Endothelial cell of umbilical vein (primary cell): Measurements from ENCODE around the gene ZMIZ1. TPM values are rescaled to one million over a fixed set of nuclear protein-coding genes. Genes with fewer than 3 reads are reported as not detected.

Source experiments
- BruUV-seq: library from RNA; stranded (reverse); fragments of 400-500 nt; replicated peaks from 2 replicates; lab custom pipeline; 2021; lab: Mats Ljungman, UMichigan
- CTCF ChIA-PET: fragments of 300-600, 350-600 bp; sonication (Branson Sonifier 250); formaldehyde crosslinking; loops from one replicate; lab custom pipeline; 2021; ENCODE audit warnings: antibody characterized with exemption, inconsistent platforms; lab: Charles Lee
- POLR2A ChIA-PET: fragments of 300-600, 350-600 bp; sonication (Branson Sonifier 250); formaldehyde crosslinking; loops from one replicate; lab custom pipeline; 2021; ENCODE audit warnings: antibody characterized with exemption, inconsistent platforms; lab: Charles Lee
- DNase-seq: peaks from one replicate; pipeline ENCODE4 v3.0.0-alpha.2; 2011; ENCODE audit warnings: low read depth, low spot score
- FAIRE-seq: peaks from 2 replicates; lab custom pipeline; 2011; peaks lifted over from hg19 to GRCh38; lab: Jason Lieb, UNC
- H2AFZ ChIP-seq: 2 replicates; pipeline ENCODE4 v1.6.0; 2012; ENCODE audit warnings: low read depth, low read length, control low read depth, inconsistent platforms
- H3K27ac ChIP-seq: 2 replicates; pipeline ENCODE4 v1.5.1; 2011; ENCODE audit warnings: low read depth, mild to moderate bottlenecking, control low read depth, low read length, moderate library complexity; ENCODE audit not compliant: insufficient read depth
- H3K27me3 ChIP-seq, 2 experiments: 2 replicates each; pipeline versions ENCODE4 v1.6.0 to v1.6.1; 2011; ENCODE audit warnings: low read length in 2 of 2, mixed read lengths in 1 of 2; ENCODE audit not compliant: control insufficient read depth in 2 of 2, insufficient read depth in 2 of 2
- H3K36me3 ChIP-seq, 2 experiments: 2 replicates in 1 of 2; 3 replicates in 1 of 2; pipeline ENCODE4 v1.5.1; 2011; ENCODE audit warnings: low read length in 2 of 2, mild to moderate bottlenecking in 1 of 2, moderate library complexity in 1 of 2; ENCODE audit not compliant: control insufficient read depth in 2 of 2, insufficient read depth in 2 of 2; ENCODE audit errors: extremely low read depth in 1 of 2
- H3K4me1 ChIP-seq: 3 replicates; pipeline ENCODE4 v1.5.1; 2011; ENCODE audit warnings: mild to moderate bottlenecking, low read length; ENCODE audit not compliant: control insufficient read depth, insufficient read depth; ENCODE audit errors: extremely low read depth
- H3K4me2 ChIP-seq: 2 replicates; pipeline ENCODE4 v1.6.1; 2011; ENCODE audit warnings: low read length, control low read depth, mixed read lengths; ENCODE audit not compliant: insufficient read depth
- H3K4me3 ChIP-seq, 3 experiments: fragments of 200-600 bp in 1 of 3; sonication (generic), shearing (Covaris generic) in 1 of 3; replicated peaks in 1 of 3; 2 replicates each; pipeline ENCODE4 v1.5.1; 2011 to 2016; ENCODE audit warnings: control low read depth in 3 of 3, low read length in 3 of 3, mild to moderate bottlenecking in 2 of 3, inconsistent platforms in 1 of 3, low read depth in 1 of 3, moderate library complexity in 1 of 3; ENCODE audit not compliant: insufficient read depth in 1 of 3
- H3K79me2 ChIP-seq: 2 replicates; pipeline ENCODE4 v1.6.0; 2012; ENCODE audit warnings: low read length, inconsistent platforms; ENCODE audit not compliant: control insufficient read depth, insufficient read depth
- H3K9ac ChIP-seq: replicated peaks from 2 replicates; pipeline ENCODE3; 2011; ENCODE audit warnings: low read length, control low read depth; ENCODE audit not compliant: insufficient read depth; ENCODE audit errors: extremely low read depth
- H3K9me1 ChIP-seq: replicated peaks from 3 replicates; pipeline ENCODE4 v1.6.0; 2011; ENCODE audit warnings: mild to moderate bottlenecking, low read length; ENCODE audit not compliant: control insufficient read depth, insufficient read depth; ENCODE audit errors: extremely low read depth
- H3K9me3 ChIP-seq: replicated peaks from 2 replicates; pipeline ENCODE4 v1.5.1; 2012; ENCODE audit warnings: low read length, inconsistent platforms; ENCODE audit not compliant: control insufficient read depth, insufficient read depth
- H4K20me1 ChIP-seq: replicated peaks from 2 replicates; pipeline ENCODE3; 2011; ENCODE audit warnings: mild to moderate bottlenecking, low read length; ENCODE audit not compliant: control insufficient read depth, insufficient read depth; ENCODE audit errors: extremely low read depth
- CTCF ChIP-seq, 2 donors: IDR thresholded peaks; 1 replicate in 1 of 2; 2 replicates in 1 of 2; pipeline ENCODE4 v1.5.1; 2011; ENCODE audit warnings: low read length in 2 of 2, mild to moderate bottlenecking in 2 of 2, moderate library complexity in 2 of 2, control low read depth in 1 of 2, inconsistent platforms in 1 of 2, low read depth in 1 of 2; ENCODE audit not compliant: insufficient read depth in 1 of 2; ENCODE audit errors: extremely low read depth in 1 of 2
- EZH2 ChIP-seq: IDR thresholded peaks from 2 replicates; pipeline ENCODE4 v1.6.1; 2012; ENCODE audit warnings: borderline replicate concordance, low read depth, mild to moderate bottlenecking, moderate library complexity, low read length, inconsistent platforms; ENCODE audit not compliant: severe bottlenecking
- FOS ChIP-seq: IDR thresholded peaks from 2 replicates; pipeline ENCODE4 v1.6.1; 2011; ENCODE audit warnings: mild to moderate bottlenecking, low read length, moderate library complexity, borderline replicate concordance; ENCODE audit not compliant: insufficient read depth
- GATA2 ChIP-seq: IDR thresholded peaks from 2 replicates; pipeline ENCODE4 v1.7.0; 2011; ENCODE audit warnings: low read depth, mild to moderate bottlenecking, moderate library complexity, mixed read lengths, low read length; ENCODE audit not compliant: insufficient read length, insufficient read depth
- JUN ChIP-seq: IDR thresholded peaks from 2 replicates; pipeline ENCODE4 v1.6.1; 2011; ENCODE audit warnings: borderline replicate concordance, low read depth; ENCODE audit not compliant: insufficient read length, insufficient read depth
- MYC ChIP-seq: IDR thresholded peaks from one replicate; pipeline ENCODE4 v1.6.1; 2011; ENCODE audit warnings: mild to moderate bottlenecking, low read depth, low read length
- POLR2A ChIP-seq: IDR thresholded peaks from 2 replicates; pipeline ENCODE4 v1.6.1; 2012; ENCODE audit warnings: low read depth, mild to moderate bottlenecking, control low read depth, low read length
- POLR2AphosphoS5 ChIP-seq: IDR thresholded peaks from 2 replicates; pipeline ENCODE4 v1.6.1; 2012; ENCODE audit warnings: low read depth, mild to moderate bottlenecking, control low read depth, low read length, moderate library complexity; ENCODE audit not compliant: insufficient read depth
- dilution Hi-C: fragments of 300-500 bp; cut with MboI; formaldehyde crosslinking; loops from one replicate; pipeline ENCODE4 v1.15.0; 2019; ENCODE audit warnings: low sequenced_read_pairs; ENCODE audit not compliant: extremely low pct_ligation_motif_present
- intact Hi-C: fragments of 100-400 bp; cut with micrococcal nuclease; formaldehyde crosslinking; loops from one replicate; pipeline ENCODE4 v1.10.0; 2022
- polyA plus RNA-seq, 4 experiments: library from polyadenylated mRNA; depleted of rRNA in 3 of 4; stranded (reverse) in 3 of 4; unstranded in 1 of 4; fragments of >200 nt; gene quantifications; 2 replicates each; pipeline versions ENCODE4 v1.2.1 to v1.2.3, GENCODE V29; 2011 to 2012; ENCODE audit warnings: missing spikeins in 1 of 4
- total RNA-seq: library from RNA; stranded (reverse); gene quantifications from 2 replicates; pipeline ENCODE4 v1.2.3, GENCODE V29; 2021
- TF ChIP-seq, protein P1 (sequence below): IDR thresholded peaks from 2 replicates; pipeline ENCODE4 v1.6.1; 2011; ENCODE audit not compliant: insufficient read depth, insufficient read length

Gene ZMIZ1
- total and polyA plus RNA-seq, 2 donors (not counting 3 experiments of a cell fraction or from before 2014, with no cell fraction given): 12.5 to 46.7 TPM

DNA sequence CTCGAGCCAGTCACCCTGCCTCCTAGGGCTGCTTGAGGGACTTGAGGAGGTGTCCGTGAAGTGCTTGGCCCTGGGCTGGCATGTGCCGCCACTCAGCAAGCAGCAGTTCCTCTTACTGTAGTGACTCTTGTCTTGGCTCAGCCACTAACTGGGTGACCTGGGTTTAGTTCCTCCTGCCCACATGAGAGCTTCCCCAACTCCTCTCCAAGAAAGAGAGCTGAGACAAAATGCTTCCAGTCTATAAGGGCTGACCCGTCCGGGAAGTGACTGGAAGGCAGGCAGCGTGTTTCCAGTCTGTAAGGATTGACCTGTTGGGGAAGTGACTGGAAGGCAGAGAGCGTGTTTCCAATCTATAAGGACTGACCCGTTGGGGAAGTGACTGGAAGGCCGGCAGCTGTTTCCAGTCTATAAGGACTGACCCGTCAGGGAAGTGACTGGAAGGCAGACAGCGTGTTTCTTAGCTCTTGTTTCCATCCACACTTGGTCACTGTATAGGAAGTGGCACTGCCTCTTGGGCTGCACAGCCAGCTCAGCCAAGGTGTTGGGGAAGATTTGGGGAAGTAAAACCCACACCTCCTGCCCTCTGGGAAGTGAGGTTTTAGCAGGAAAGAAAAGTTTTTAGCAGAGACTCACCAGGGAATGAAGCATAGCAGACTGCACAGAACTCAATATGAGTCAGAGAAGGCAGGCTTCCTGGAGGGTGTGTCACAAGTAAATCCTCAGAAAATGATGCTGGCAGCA lies 225.2 kb downstream of the ZMIZ1 start:
- H3K4me2 ChIP-seq: no peak overlapping the region
- H3K27ac ChIP-seq: peak overlapping the region; percentile 64
- H3K9ac ChIP-seq: no peak overlapping the region
- intact Hi-C loops (loop anchor here (5.0 kb wide), 1 partner anchor 53 kb away; the partner anchor contains the start of gene PPIF), dilution Hi-C loops (no loop called here)
- H3K4me3 ChIP-seq: no peak overlapping the region
- ChIA-PET CTCF (interaction anchor here (0.8 to 1.2 kb wide), 5 partner anchors 12 to 55 kb away, joined by 3 to 4 read pairs (median 3); no protein-coding TSS in a partner anchor), POLR2A (no interaction called here)
- no peaks in the 10 kb centered on the region for H3K27me3 ChIP-seq
- H3K36me3 ChIP-seq: peaks cover 0 to 62% of the 10 kb centered on the region in 2 experiments
- H3K79me2 ChIP-seq: no peaks in the 10 kb centered on the region
- BruUV-seq: no TSS peak
- no peaks in the 10 kb centered on the region for H3K9me3 ChIP-seq
- no peaks in the 10 kb centered on the region for H4K20me1 ChIP-seq
- no peaks in the 10 kb centered on the region for H3K9me1 ChIP-seq
- peak; percentile 16 for DNase-seq
- peaks cover 10% of the 10 kb centered on the region for H3K4me1 ChIP-seq
- peak; percentile 92 for FAIRE-seq
- TF ChIP-seq FOS (peak; percentile 73), JUN (no peak)
- H2AFZ ChIP-seq: no peak overlapping the region

GRCh38 chr10:79295563-79295962 lies 226.8 kb downstream of the ZMIZ1 start:
- Histone ChIP-seq H3K9ac (no peak overlapping the region), H3K4me2 (no peak overlapping the region), H3K9me1 (no peaks in the 10 kb centered on the region), H4K20me1 (no peaks in the 10 kb centered on the region), H2AFZ (no peak overlapping the region), H3K36me3 (peaks cover 3 to 69% of the 10 kb centered on the region in 2 experiments), H3K4me3 (no peak overlapping the region), H3K27me3 (no peaks in the 10 kb centered on the region), H3K27ac (no peak overlapping the region), H3K9me3 (no peaks in the 10 kb centered on the region), H3K4me1 (peaks cover 10% of the 10 kb centered on the region), H3K79me2 (no peaks in the 10 kb centered on the region)
- no peak for FAIRE-seq
- DNase-seq: no peak
- dilution Hi-C loops: no loop called here
- TF ChIP-seq EZH2: no peak
- no peak for TF ChIP-seq MYC
- no peak for TF ChIP-seq CTCF (IDR thresholded peaks at IDR 0.05; ENCODE audit: extremely low read depth in 1 of 2, insufficient read depth in 1 of 2, low read depth in 1 of 2, low read length in 2 of 2)
- no peak for TF ChIP-seq JUN
- TF ChIP-seq POLR2A: no peak
- TF ChIP-seq GATA2: no peak
- TF ChIP-seq POLR2AphosphoS5: no peak
- TF ChIP-seq FOS: no peak
- TF ChIP-seq, protein P1, sequence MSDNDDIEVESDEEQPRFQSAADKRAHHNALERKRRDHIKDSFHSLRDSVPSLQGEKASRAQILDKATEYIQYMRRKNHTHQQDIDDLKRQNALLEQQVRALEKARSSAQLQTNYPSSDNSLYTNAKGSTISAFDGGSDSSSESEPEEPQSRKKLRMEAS: no peak
- CTCF ChIA-PET: interaction anchor here (1.2 kb wide), 1 partner anchor 14 kb away, joined by 4 read pairs; no protein-coding TSS in a partner anchor
- BruUV-seq: no TSS peak
- intact Hi-C loops: no loop called here
- POLR2A ChIA-PET: no interaction called here
